GM23338 (cell line): ENCODE data around the gene ATF3. TPM values are rescaled to one million over a fixed set of nuclear protein-coding genes. Genes with fewer than 3 reads are reported as not detected.

Experiments used
- ATAC-seq: fragments of 200-7000 bp; cut with Tn5 transposase; 3 replicates; pipeline ENCODE4 v1.9.1; 2020
- DNase-seq: peaks from one replicate; pipeline ENCODE4 v3.0.0-alpha.2; 2015; ENCODE audit warnings: low spot score
- H2AFZ ChIP-seq: fragments of 200-600 bp; sonication (generic); 2 replicates; pipeline ENCODE4 v1.8.0; 2016; ENCODE audit warnings: antibody characterized with exemption, mild to moderate bottlenecking, moderate library complexity
- H3F3A ChIP-seq: fragments of 200-600 bp; sonication (generic); replicated peaks from 2 replicates; pipeline ENCODE4 v1.8.0; 2017; ENCODE audit warnings: antibody characterized with exemption, mixed run types, low read depth
- H3K27ac ChIP-seq: fragments of 200-600 bp; sonication (generic); 2 replicates; pipeline ENCODE4 v1.6.1; 2016; ENCODE audit warnings: low read depth
- H3K27me3 ChIP-seq: fragments of 200-600 bp; sonication (generic); 2 replicates; pipeline ENCODE4 v1.8.0; 2016; ENCODE audit warnings: mild to moderate bottlenecking, mixed run types, moderate library complexity; ENCODE audit not compliant: insufficient read depth
- H3K36me3 ChIP-seq: fragments of 200-600 bp; sonication (generic); 2 replicates; pipeline ENCODE4 v1.8.0; 2016; ENCODE audit warnings: mild to moderate bottlenecking; ENCODE audit not compliant: insufficient read depth
- H3K4me1 ChIP-seq: fragments of 200-600 bp; sonication (generic); 2 replicates; pipeline ENCODE4 v1.8.0; 2016; ENCODE audit warnings: mild to moderate bottlenecking, moderate library complexity; ENCODE audit not compliant: insufficient read depth
- H3K4me2 ChIP-seq: fragments of 200-600 bp; sonication (generic); 2 replicates; pipeline ENCODE4 v1.7.1; 2017; ENCODE audit warnings: mixed run types
- H3K4me3 ChIP-seq: fragments of 200-600 bp; sonication (generic); 2 replicates; pipeline ENCODE4 v1.6.1; 2016; ENCODE audit warnings: mixed run types
- H3K79me2 ChIP-seq: fragments of 200-600 bp; sonication (generic); replicated peaks from 2 replicates; pipeline ENCODE4 v1.8.0; 2017; ENCODE audit warnings: mild to moderate bottlenecking; ENCODE audit not compliant: insufficient read depth
- H3K9me2 ChIP-seq: fragments of 200-600 bp; sonication (generic); 2 replicates; pipeline ENCODE4 v1.8.0; 2017; ENCODE audit not compliant: insufficient read depth
- H4K20me1 ChIP-seq: fragments of 200-600 bp; sonication (generic); replicated peaks from 2 replicates; pipeline ENCODE4 v1.8.0; 2017; ENCODE audit warnings: mild to moderate bottlenecking; ENCODE audit not compliant: insufficient read depth
- H3K27ac Mint-ChIP-seq: 2 replicates; pipeline ENCODE4 v1.8.0; 2020; ENCODE audit warnings: inconsistent platforms, mild to moderate bottlenecking, moderate library complexity, mixed read lengths
- H3K27me3 Mint-ChIP-seq: 3 replicates; pipeline ENCODE4 v1.8.0; 2022; ENCODE audit warnings: low read depth, mild to moderate bottlenecking, moderate library complexity, mixed read lengths, inconsistent platforms; ENCODE audit not compliant: insufficient read depth, poor library complexity
- H3K36me3 Mint-ChIP-seq: 3 replicates; pipeline ENCODE4 v1.8.0; 2021; ENCODE audit warnings: low read depth, mild to moderate bottlenecking, inconsistent platforms, moderate library complexity, mixed read lengths
- H3K4me1 Mint-ChIP-seq: 3 replicates; pipeline ENCODE4 v1.8.0; 2020; ENCODE audit warnings: mild to moderate bottlenecking, inconsistent platforms, mixed read lengths
- H3K4me3 Mint-ChIP-seq: 3 replicates; pipeline ENCODE4 v1.8.0; 2021; ENCODE audit warnings: moderate library complexity, mild to moderate bottlenecking, inconsistent platforms, mixed read lengths
- H3K9me3 Mint-ChIP-seq: 3 replicates; pipeline ENCODE4 v1.8.0; 2020; ENCODE audit warnings: moderate library complexity, mild to moderate bottlenecking, inconsistent platforms, mixed read lengths
- CREB1 ChIP-seq: fragments of 250-450 bp; sonication (Bioruptor Pico); IDR thresholded peaks from 2 replicates; pipeline ENCODE4 v1.5.0; 2020; ENCODE audit warnings: low read depth, mild to moderate bottlenecking, moderate library complexity
- ETS1 ChIP-seq: IDR thresholded peaks from 2 replicates; pipeline ENCODE4 v1.6.1; 2016; ENCODE audit warnings: antibody characterized with exemption
- EZH2 ChIP-seq: fragments of 200-600 bp; sonication (generic); IDR thresholded peaks from one replicate; pipeline ENCODE4 v1.8.0; 2017; ENCODE audit warnings: antibody characterized with exemption, mild to moderate bottlenecking, low read depth; ENCODE audit not compliant: unreplicated experiment
- EZH2phosphoT487 ChIP-seq: fragments of 200-600 bp; sonication (generic); IDR thresholded peaks from one replicate; pipeline ENCODE4 v1.8.1; 2018; ENCODE audit warnings: antibody characterized with exemption; ENCODE audit not compliant: unreplicated experiment
- JUNB ChIP-seq: IDR thresholded peaks from one replicate; pipeline ENCODE4 v1.6.1; 2016; ENCODE audit warnings: antibody characterized with exemption; ENCODE audit not compliant: unreplicated experiment
- NANOG ChIP-seq: IDR thresholded peaks from 2 replicates; pipeline ENCODE4 v1.6.1; 2016; ENCODE audit warnings: antibody characterized with exemption, borderline replicate concordance
- POLR2AphosphoS5 ChIP-seq: IDR thresholded peaks from 2 replicates; pipeline ENCODE4 v1.6.1; 2016; ENCODE audit warnings: antibody characterized with exemption, low read depth
- REST ChIP-seq: IDR thresholded peaks from one replicate; pipeline ENCODE4 v1.6.1; 2018; ENCODE audit warnings: antibody characterized with exemption; ENCODE audit not compliant: unreplicated experiment
- ZNF114 ChIP-seq: fragments of 250-450 bp; sonication (Bioruptor Pico); IDR thresholded peaks from 2 replicates; pipeline ENCODE4 v1.5.0; 2020; ENCODE audit warnings: mild to moderate bottlenecking, moderate library complexity
- ZNF331 ChIP-seq: fragments of 250-450 bp; sonication (Bioruptor Pico); IDR thresholded peaks from 2 replicates; pipeline ENCODE4 v1.5.0; 2020; ENCODE audit warnings: low read depth, mild to moderate bottlenecking, moderate library complexity
- ZNF462 ChIP-seq: fragments of 250-450 bp; sonication (Bioruptor Pico); IDR thresholded peaks from 2 replicates; pipeline ENCODE4 v1.5.0; 2020; ENCODE audit warnings: mild to moderate bottlenecking, moderate library complexity
- polyA plus RNA-seq: library from polyadenylated mRNA; unstranded; fragments of >200 nt; fragmentation: Nextera tagmentation; extraction: Ambion mirVana; gene quantifications from 2 replicates; pipeline ENCODE4 v1.2.1, GENCODE V29; 2016
- total RNA-seq: library from RNA; depleted of rRNA; stranded (reverse); fragments of >200 nt; shearing (Covaris generic); gene quantifications from 2 replicates; pipeline ENCODE4 v1.2.3, GENCODE V29; 2014

ATF3 gene
- total and polyA plus RNA-seq, 2 experiments from 2014 or later: 12.6 to 17.2 TPM

GRCh38 chr1:212666116-212666775 lies 57.7 kb downstream of the ATF3 start (continued):
- TF ChIP-seq ETS1: no peak
- TF ChIP-seq EZH2: no peak
- no peak for TF ChIP-seq POLR2AphosphoS5
- TF ChIP-seq NANOG: no peak

DNA sequence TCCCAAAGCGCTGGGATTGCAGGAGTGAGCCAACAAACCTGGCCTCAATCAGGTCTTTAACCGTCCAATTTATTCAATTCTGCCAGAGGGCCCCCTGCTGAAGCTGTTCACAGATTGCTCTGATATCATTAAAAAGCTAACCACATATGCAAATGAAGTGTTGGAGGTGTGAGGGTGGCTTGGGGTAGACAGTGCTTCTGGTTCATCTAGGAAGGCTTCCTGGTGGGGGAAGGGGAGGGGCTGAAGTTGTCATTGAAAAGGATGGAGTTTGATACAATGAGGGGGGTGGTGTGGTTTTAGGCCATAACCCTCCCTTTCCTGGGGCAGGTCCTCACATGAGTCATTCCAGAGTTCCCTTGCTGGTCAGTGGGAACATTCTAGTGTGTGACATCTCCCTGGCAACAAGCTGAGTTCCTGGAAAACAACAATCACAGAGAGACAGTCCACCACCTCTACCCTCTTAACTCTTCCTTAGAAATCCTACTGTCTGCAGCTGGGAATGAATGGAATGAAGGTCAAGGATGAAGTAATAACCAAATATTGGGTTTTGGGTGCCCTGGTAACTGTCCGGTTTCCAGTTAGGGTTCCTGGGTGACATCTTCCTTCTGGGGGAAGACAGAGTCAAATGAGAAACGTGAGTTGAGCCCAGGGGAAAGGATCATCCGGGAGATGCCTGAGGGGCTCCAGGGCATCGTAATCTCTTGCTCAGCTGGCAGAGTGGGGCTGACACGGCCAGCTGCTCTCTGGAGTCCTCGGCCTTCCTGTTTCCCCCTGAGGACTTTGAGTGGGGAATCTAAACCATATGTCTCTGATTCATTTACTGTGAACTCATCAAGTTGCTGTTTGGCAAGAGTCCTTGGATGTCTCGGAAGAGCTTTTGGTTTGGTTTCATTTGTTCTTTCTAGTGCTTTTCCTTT lies 58.9 kb downstream of the ATF3 start:
- DNase-seq: peak; percentile 39
- H3K27ac ChIP-seq: no peak overlapping the region
- ATAC-seq: no peak
- TF ChIP-seq ZNF114 (CRISPR knock-in tag): no peak
- no peak for TF ChIP-seq NANOG
- TF ChIP-seq ZNF331 (CRISPR knock-in tag): no peak
- TF ChIP-seq EZH2phosphoT487: no peak
- TF ChIP-seq JUNB: no peak
- TF ChIP-seq POLR2AphosphoS5: no peak
- no peak for TF ChIP-seq REST
- no peak for TF ChIP-seq CREB1 (CRISPR knock-in tag)
- no peak for TF ChIP-seq EZH2
- TF ChIP-seq ZNF462 (CRISPR knock-in tag): no peak

More for the DNA sequence above, 58.9 kb downstream of the ATF3 start:
- Mint-ChIP-seq H3K27ac (no peak overlapping the region), H3K4me1 (peaks cover 40% of the 10 kb centered on the region), H3K9me3 (no peaks in the 10 kb centered on the region), H3K36me3 (no peaks in the 10 kb centered on the region), H3K4me3 (no peak overlapping the region), H3K27me3 (peaks cover 13% of the 10 kb centered on the region)
- Histone ChIP-seq H3K79me2 (no peaks in the 10 kb centered on the region), H3K4me2 (no peak overlapping the region), H3K36me3 (no peaks in the 10 kb centered on the region), H4K20me1 (no peaks in the 10 kb centered on the region), H3K9me2 (no peaks in the 10 kb centered on the region), H3K4me3 (no peak overlapping the region), H2AFZ (peak overlapping the region; percentile 14; the same call in 1 of the 2 replicates), H3F3A (no peaks in the 10 kb centered on the region), H3K27me3 (peaks cover 11% of the 10 kb centered on the region), H3K4me1 (peaks cover 18% of the 10 kb centered on the region)
